ENCODE results near the gene IRF2BP2.

The IRF2BP2 gene

GRCh38 chr1:234614081-234614489 lies 4.1 kb upstream of the IRF2BP2 start:
- H3K4me1 ChIP-seq (ENCODE audit: control insufficient read depth, insufficient read depth, low read length) = peaks cover 27% of the 10 kb centered on the region
- TF ChIP-seq GLIS1 (tag by site-specific recombination; IDR thresholded peaks at IDR 0.05) (peak; percentile 48), ZNF394 (tag by site-specific recombination; IDR thresholded peaks at IDR 0.05; ENCODE audit: borderline replicate concordance) (no peak), KLF9 (tag by site-specific recombination; IDR thresholded peaks at IDR 0.05; ENCODE audit: low read depth) (no peak), FEZF1 (tag by site-specific recombination; IDR thresholded peaks at IDR 0.05) (0 out of 2 replicates have a peak, but pooled peaks have one; percentile 19), PRDM6 (tag by site-specific recombination; IDR thresholded peaks at IDR 0.05) (peak; percentile 76), TCF7L2 (IDR thresholded peaks at IDR 0.05; ENCODE audit: borderline replicate concordance, low read depth, low read length) (no peak)
- ChIA-PET POLR2A (interaction anchor here (1.8 to 6.7 kb wide), 3 partner anchors 8 to 111 kb away, joined by 7 to 135 read pairs (median 23); no protein-coding TSS in a partner anchor), CTCF (interaction anchor here (0.6 to 3.9 kb wide), 8 partner anchors 18 to 451 kb away, joined by 3 to 34 read pairs (median 3); no protein-coding TSS in a partner anchor)
- H3K27ac ChIP-seq (ENCODE audit: extremely low read depth, low read depth, low read length) = no peak overlapping the region
- H3K9me3 ChIP-seq (ENCODE audit: control insufficient read depth, insufficient read depth, low read depth, low read length) = no peaks in the 10 kb centered on the region
- H3K36me3 ChIP-seq (ENCODE audit: control insufficient read depth in 2 of 2, insufficient read depth in 1 of 2, low read length in 2 of 2) = no peaks in the 10 kb centered on the region
- no peak overlapping the region for H3K4me3 ChIP-seq (ENCODE audit: low read depth, low read length)

- H3K4me3 ChIP-seq (ENCODE audit: low read depth, low read length) = peak overlapping the region; percentile 25
- no peak for TF ChIP-seq ZNF394 (tag by site-specific recombination; IDR thresholded peaks at IDR 0.05; ENCODE audit: borderline replicate concordance)
- no peak for TF ChIP-seq ZNF558 (tag by site-specific recombination; IDR thresholded peaks at IDR 0.05)
- no peak; the same call in 1 of the 2 replicates for TF ChIP-seq IKZF3 (tag by site-specific recombination; IDR thresholded peaks at IDR 0.05)
- no peak for TF ChIP-seq SALL2 (tag by site-specific recombination; IDR thresholded peaks at IDR 0.05; ENCODE audit: borderline replicate concordance)
- peak; percentile 15 for TF ChIP-seq ZBTB44 (tag by site-specific recombination; IDR thresholded peaks at IDR 0.05)
- TF ChIP-seq ZNF169 (tag by site-specific recombination; IDR thresholded peaks at IDR 0.05) = no peak
- TF ChIP-seq ZNF138 (tag by site-specific recombination; IDR thresholded peaks at IDR 0.05; ENCODE audit: borderline replicate concordance) = no peak
- no peak for TF ChIP-seq TSHZ1 (tag by site-specific recombination; IDR thresholded peaks at IDR 0.05; ENCODE audit: borderline replicate concordance)
- TF ChIP-seq ZNF221 (tag by site-specific recombination; IDR thresholded peaks at IDR 0.05; ENCODE audit: borderline replicate concordance) = no peak
- TF ChIP-seq ZNF391 (tag by site-specific recombination; IDR thresholded peaks at IDR 0.05; ENCODE audit: borderline replicate concordance, low read depth) = no peak
- no peak for TF ChIP-seq ZNF280D (tag by site-specific recombination; IDR thresholded peaks at IDR 0.05)
- no peak for TF ChIP-seq SCRT2 (tag by site-specific recombination; IDR thresholded peaks at IDR 0.05)
- TF ChIP-seq ZNF549 (tag by site-specific recombination; IDR thresholded peaks at IDR 0.05) = no peak
- no peak for TF ChIP-seq ZNF670 (tag by site-specific recombination; IDR thresholded peaks at IDR 0.05; ENCODE audit: low read depth)
- no peak for TF ChIP-seq ZNF561 (tag by site-specific recombination; IDR thresholded peaks at IDR 0.05; ENCODE audit: borderline replicate concordance)
- TF ChIP-seq GFI1B (tag by site-specific recombination; IDR thresholded peaks at IDR 0.05) = peak; percentile 96
- TF ChIP-seq ZNF76 (tag by site-specific recombination; IDR thresholded peaks at IDR 0.05; ENCODE audit: borderline replicate concordance, low read depth) = no peak
- TF ChIP-seq ZNF335 (tag by site-specific recombination; conservative IDR thresholded peaks at IDR 0.05) = peak; percentile 70; the same call in 1 of the 2 replicates
These were observed 3.3 kb upstream of the IRF2BP2 start for GRCh38 chr1:234613128-234613875.

More at GRCh38 chr1:234613128-234613875, 3.3 kb upstream of the IRF2BP2 start:
- peaks cover 25% of the 10 kb centered on the region for H3K4me1 ChIP-seq (ENCODE audit: control insufficient read depth, insufficient read depth, low read length)
- H3K36me3 ChIP-seq (ENCODE audit: control insufficient read depth in 2 of 2, insufficient read depth in 1 of 2, low read length in 2 of 2) = peaks cover 0 to 3% of the 10 kb centered on the region in 2 experiments; a peak in 1 of 3 replicates
- peak overlapping the region; percentile 96 for H3K27ac ChIP-seq (ENCODE audit: extremely low read depth, low read depth, low read length)
- ChIA-PET CTCF (interaction anchor here (0.6 to 3.9 kb wide), 13 partner anchors 9 to 470 kb away, joined by 3 to 34 read pairs (median 4); no protein-coding TSS in a partner anchor), POLR2A (interaction anchor here (0.6 to 6.7 kb wide), 18 partner anchors 9 to 470 kb away, joined by 3 to 135 read pairs (median 6); no protein-coding TSS in a partner anchor)
- no peaks in the 10 kb centered on the region for H3K9me3 ChIP-seq (ENCODE audit: control insufficient read depth, insufficient read depth, low read depth, low read length)

Data from HEK293 (cell line).